Ureter (tissue), 1 donor: ENCODE measurements around the gene BUD31. TPM values are rescaled to one million over a fixed set of nuclear protein-coding genes. Genes with fewer than 3 reads are reported as not detected.
"Not testable (repeated sequence)": the region's sequence is repeated elsewhere in the genome, so short reads cannot be mapped to it uniquely, and the experiment has no call there.

ENCODE experiments used
- DNase-seq: peaks from one replicate; pipeline ENCODE4 v3.0.0-alpha.2; 2020; ENCODE audit warnings: low spot score
- total RNA-seq: library from RNA; stranded (reverse); gene quantifications from one replicate; pipeline ENCODE4 v1.2.4, GENCODE V29; 2023
- donor health status: DM: yes; HTN: yes; CAD: no.

BUD31 gene
- total RNA-seq = 104 TPM

DNA sequence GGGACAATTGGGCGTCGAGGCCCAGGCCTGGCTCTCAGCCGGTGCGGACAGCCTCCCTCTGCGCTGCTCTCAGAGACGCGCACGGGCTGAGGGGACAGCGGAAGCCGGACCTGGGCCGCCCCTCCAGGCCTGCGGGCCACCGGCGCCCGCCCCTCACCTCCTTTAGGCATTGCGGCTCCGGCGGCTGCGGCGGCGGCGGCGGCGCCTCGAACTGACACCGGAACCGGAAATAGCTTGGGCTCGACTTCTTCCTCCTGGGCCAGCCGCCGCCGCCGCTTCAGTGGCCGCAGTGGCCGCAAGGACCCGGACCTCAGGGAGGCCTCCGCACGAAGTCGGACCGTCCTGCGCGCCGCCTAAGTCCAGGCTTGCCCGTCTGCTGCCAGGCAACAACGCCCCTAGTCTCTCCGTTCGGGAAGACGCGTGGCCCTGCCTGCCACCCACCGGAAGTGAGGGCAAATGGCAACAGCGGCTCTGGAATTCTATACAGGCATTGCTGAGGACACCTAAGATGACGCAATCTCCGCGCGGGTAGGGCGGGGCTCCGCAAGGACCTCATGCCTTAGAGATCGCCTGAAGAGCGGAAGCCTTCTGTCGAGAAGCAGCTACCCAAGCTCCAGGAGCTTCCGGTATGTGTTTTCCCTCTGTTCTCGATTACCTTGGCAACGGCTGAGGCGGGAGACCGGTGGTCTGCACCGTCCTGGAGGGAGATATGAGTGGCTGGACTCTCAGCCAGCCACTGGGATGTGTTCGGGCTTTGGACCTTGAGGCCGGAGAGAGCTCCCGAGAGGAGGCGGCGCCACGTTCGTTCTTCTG lies at the start of gene BUD31, which contains the start of gene PDAP1:
Gene BUD31 (plus strand): TSS at position 591 of the 813 bp plus-strand sequence. CDS start 2,124 bp downstream, outside the sequence.
Gene PDAP1 (minus strand): TSS at position 219 of the 813 bp plus-strand sequence. CDS start 49 bp downstream, at position 170.
- peak; percentile 94 for DNase-seq

DNA sequence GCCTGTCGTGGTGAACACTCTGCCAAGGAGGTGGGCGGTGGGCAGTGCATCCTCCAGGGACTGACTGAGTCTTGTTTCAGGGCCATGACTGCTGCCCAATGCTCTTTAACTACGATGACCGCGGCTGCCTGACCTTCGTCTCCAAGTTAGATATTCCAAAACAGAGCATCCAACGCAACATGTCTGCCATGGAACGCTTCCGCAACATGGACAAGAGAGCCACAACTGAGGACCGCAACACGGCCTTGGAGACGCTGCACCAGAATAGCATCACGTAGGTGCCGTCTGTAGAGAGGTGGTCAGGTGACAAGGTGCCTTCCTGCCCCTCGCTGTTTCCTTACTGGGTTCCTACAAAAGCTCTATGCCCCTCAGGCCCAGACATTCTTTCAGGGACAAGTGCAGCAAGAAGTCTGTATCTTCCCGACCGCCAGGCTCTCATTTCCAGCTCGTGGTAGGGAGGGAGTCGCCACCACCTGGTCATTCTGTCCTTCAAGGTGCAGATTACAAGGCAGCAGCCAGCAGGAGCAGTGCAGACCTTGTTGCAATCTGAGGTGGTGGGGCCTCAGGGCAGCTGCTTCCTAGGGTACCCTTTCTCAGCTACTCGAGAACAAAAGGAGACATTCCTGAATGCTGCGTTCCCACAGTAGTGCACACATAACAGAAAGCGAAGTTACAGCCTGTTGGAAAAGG lies 49.2 kb upstream of the BUD31 start:
- DNase-seq = no peak

DNA sequence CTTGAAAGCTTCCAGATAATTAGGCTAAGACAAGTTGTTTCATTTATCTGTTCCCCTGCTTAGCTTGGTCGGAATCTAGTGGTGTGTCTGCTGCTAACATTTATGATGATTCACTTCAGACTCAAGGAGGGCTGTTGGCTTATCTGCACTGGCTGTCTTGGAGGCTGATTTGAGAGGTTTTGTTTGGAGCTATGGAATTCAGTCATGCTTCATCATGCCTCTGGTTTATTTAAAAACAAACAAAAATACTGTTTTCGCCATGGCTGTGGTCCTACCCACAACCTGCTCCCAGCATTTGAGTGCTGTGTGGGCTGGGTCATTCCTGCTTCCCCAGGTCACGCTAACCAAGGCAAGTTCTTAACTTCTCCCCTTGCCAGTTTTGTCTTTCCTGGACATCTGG lies 46.0 kb upstream of the BUD31 start:
- DNase-seq = no peak

GRCh38 chr7:99363286-99363685 lies 45.5 kb upstream of the BUD31 start:
- DNase-seq = no peak

DNA sequence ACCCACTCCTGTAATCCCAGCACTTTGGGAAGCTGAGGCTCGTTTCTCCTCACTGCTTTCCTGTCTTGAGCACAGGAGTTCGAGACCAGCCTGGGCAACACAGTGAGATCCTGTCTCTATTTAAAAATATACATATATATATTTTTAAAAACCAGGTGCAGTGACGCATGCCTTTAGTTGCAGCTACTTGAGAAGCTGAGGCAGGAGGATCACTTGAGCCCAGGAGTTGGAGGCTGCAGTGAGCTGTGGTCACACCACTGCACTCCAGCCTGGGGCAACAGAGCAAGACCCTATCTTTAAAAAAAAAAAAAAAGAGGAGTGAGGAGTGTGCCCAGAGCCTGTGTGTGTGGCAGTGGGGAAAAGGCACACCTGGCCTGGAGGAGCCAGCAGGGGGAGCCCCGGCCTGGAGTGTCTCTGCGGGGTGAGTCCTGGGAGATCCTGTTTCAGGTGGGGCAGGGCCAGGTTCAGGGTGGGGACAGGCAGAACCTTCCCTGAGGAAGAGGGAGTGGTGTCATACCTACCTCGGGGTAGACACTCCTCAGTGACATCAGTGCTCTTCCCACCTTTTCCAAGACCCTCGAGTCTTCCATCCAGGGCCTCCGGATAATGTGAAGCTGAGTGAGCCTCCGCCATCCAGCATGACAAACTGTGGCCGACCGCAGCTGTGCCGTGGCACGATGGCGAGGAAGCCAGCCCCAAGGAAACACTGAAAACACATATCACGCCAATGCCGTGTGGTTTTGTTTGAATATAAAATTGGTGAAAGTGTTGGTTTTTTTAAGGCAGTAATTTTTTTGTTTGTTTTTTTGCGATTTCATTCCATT lies 43.2 kb upstream of the BUD31 start:
- DNase-seq = no peak

DNA sequence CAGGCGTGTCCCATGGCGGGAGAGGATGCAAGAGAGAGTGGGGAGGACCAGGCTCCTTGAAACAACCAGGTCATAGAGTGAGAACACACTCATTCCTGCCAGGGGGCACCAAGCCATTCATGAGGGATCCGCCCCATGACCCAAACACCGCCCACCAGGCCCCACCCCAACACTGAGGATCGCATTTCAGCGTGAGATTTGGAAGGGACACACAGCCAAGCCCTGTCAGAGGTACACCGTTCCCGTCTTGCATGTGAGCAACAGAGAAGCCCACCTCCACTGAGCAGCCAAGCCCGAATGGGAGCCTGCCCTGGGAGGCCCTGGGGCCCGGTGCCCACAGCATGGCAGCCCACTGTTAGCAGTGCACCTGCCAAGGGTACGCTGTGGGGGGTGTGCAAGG lies 42.1 kb upstream of the BUD31 start:
- no peak for DNase-seq

DNA sequence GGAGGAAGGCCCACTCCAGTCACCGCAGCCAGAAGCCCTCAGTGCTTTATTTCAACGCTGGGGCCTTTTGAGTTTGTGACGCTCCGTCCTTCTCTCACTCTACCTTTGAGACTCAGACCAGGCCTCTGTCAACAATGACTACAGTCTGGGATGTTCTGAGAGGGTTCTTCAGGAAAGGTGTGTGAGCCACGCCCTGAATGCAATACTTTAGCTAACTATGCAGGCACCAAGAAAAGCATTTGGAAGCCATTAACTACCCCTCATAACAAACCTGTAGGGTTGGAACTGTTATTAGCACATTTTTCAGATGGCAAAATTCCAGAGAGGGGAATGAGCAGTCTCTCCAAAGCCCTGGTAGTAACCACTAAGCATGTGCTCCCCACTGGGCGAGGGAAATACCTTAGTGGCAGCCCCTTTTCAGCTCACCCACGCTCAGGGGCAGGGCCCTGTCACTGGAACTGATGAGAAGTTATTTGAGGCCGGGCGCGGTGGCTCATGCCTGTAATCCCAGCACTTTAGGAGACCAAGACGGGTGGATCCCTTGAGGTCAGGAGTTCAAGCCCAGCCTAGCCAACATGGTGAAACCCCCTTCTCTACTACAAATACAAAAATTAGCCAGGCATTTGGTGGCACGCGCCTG lies 39.9 kb upstream of the BUD31 start:
- DNase-seq = no peak

DNA sequence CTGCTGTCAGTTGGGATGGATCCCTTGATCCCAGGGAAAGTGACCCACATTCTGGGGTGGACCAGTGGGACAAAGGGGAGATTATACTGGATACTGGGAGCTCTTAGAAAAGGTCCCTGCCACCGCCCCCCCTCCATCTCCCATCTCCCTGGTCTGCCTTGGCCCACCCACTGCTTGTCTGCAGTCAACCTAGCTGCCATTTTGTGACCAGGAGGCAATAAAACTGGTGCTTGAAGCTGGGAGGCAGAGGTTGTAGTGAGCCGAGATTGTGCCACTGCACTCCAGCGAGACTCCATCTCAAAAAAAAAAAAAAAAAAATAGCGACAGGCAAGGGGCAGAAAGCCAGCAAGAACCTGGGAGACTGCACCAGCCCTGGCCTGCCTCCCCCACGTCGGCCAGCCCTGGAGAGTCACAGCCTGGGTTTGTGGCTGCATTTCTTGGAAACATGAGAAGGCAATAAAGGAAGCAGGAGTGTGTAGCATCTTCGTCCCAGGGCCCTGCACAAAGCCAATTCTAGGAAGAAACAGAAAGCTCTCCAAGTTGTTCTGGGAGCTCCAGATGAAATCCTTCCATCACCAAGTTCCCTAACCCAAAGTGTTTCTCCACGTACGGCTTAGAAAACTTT lies 38.9 kb upstream of the BUD31 start:
- DNase-seq = no peak

DNA sequence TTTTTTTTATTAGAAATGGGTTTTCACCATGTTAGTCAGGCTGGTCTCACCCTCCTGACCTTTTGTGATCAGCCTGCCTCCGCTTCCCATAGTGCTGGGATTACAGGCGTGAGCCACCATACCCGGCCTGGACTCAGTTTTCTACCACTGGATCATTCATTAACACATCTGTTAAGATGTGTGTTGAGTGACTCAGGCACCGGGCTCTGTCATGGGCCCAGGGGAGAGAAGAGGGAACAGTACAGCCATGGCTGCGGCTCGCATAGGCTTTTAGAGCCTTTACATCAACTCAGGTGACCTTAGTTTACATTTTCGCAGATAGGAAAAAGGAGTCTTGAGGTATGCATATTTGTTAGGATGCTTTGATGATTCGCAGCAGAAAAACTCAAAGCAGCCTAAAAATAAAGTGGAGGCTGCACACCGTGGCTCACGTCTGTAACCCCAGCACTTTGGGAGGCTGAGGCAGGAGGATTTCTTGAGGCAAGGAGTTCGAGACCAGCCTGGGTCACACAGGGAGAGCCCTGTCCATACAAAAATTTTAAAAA lies 37.3 kb upstream of the BUD31 start:
- DNase-seq = no peak

GRCh38 chr7:99372275-99373090 lies 36.3 kb upstream of the BUD31 start:
- no peak for DNase-seq

DNA sequence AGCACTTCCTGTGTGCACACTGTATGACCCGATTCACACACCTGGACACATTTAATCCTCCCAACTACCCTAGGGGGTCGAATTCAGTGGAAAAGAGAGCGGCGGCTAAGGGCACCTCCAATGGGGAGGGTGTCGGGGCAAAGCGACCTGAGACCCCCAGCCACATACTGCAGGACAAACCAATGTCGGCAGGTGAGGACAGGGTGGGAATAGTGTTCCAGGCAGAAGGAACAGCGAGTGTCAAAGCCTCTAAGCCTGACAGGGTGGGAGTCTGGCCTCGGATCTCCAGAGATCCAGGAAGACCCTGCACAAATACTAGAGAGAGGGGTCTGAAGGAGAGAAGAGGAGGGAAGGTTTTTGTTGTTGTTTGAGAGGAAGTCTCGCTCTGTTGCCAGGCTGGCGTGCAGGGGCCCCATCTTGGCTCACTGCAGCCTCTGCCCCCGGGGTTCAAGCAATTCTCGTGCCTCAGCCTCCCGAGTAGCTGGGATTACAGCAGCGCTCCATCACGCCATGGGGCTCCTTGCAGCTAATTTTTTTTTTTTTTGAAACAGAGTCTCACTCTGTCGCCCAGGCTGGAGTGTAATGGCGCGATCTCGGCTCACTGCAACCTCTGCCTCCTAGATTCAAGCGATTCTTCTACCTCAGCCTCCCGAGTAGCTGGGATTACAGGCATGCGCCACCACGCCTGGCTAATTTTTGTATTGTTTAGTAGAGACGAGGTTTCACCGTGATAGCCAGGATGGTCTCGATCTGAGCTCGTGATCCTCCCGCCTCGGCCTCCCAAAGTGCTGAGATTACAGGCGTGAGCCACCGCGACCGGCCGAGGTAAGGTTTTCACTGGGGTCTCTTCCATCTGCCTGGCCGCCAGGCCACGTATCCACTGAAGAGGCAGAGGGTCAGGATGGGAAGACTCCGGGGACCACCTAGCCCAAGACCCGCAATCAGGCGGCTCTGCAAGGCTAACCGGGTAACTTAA lies 35.4 kb upstream of the BUD31 start:
- DNase-seq = no peak

DNA sequence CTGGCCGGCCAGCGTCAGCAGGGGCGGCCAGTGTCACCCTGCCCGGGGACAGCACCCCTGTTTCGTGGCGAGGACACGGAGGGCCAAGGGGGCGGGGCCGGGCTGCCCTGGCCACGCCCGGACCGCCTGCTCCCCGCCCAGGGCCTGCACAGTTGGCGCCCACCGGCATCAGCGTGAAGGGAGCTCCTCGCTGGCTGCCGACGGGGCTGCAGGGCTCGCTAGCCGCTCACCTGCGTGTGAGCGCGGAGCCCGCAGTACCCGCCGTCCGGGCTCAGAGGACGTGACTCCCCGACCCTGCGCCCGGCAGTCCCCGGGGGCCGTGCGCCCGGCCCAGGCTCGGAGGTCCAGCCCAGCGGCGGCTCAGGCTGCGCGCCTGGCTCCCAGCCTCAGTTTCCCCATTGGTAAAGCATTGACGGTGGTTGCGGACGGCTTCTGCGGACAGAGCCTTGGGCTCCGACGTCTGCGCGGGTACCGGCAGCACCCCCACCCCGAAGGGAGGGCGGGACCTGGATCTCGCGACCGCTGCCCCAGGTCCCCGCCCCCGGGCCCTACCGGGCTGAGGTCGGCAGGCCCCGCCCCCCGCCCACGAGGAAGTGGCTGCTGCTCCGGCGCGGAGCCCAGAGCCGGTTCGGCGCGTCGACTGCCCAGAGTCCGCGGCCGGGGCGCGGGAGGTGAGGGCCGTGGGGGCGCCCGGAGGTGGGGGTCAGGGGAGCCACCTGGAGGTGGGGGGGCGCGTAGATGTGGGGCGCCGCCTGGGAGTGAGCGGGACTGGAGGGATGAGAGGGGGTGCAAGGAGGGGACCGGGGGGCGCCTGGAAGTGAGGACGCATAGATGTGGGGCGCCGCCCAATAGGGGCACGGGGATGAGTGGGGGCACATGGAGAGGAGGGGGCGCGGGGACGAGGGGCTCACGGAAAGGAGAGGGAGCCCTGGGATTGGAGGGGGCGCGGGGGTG lies 34.4 kb upstream of the BUD31 start, which contains the start of gene ARPC1B:
Gene ARPC1B (plus strand): TSS at position 620 of the 954 bp plus-strand sequence. CDS start 10,985 bp downstream, outside the sequence.
- DNase-seq = peak; percentile 81

DNA sequence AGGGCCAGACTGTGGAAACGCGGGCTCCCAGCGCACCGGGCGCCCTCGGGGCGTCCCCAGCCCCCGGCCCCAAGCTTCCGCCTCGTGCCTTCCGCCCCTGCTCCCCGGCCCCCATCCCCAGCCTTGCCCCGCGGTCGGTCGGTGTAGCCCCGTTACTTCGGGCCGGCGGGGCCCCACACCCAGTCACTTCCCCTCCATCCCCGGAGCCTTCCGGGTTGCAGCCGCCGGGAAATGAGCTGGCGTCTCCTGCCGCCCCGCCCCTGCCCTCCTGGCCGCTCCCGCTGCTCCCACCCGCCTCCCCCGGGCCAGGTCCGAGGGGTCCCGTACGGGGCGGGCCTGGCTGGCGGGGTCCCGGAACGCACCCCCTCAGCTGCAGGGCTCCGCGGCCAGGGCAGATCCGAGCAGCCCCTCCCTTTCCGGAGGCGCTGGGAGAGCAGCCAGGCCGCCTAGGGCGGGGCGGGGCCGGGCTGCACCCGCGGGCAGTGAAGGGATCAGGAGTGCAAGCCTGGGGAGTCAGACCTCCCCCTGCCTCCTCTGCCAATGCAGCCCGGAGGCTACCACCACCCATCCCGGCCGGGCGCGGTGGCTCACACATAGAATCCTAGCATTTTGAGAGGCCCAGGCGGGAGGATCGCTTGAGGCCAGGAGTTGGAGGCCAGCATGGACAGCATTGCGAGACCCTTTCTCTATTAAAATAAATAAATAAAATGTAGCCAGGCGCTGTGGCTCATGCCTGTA lies 33.5 kb upstream of the BUD31 start:
- peak; percentile 75 for DNase-seq

GRCh38 chr7:99379043-99379577 lies 29.7 kb upstream of the BUD31 start:
- peak; percentile 70 for DNase-seq

DNA sequence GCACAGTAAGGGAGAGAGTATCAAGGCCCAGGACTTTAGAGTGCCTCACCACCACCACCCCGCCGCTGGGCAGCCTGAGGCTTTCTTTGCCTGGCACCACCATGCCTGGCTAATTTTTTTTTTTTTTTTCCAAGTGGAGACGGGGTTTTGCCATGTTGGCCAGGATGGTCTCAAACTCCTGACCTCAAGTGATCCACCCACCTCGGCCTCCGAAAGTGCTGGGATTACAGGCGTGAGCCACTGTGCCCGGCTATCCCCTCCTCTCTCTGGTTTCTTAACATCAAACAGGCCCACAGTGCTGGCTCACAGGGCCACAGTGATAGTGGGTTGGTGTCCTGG lies 29.1 kb upstream of the BUD31 start:
- DNase-seq = not testable (repeated sequence)

DNA sequence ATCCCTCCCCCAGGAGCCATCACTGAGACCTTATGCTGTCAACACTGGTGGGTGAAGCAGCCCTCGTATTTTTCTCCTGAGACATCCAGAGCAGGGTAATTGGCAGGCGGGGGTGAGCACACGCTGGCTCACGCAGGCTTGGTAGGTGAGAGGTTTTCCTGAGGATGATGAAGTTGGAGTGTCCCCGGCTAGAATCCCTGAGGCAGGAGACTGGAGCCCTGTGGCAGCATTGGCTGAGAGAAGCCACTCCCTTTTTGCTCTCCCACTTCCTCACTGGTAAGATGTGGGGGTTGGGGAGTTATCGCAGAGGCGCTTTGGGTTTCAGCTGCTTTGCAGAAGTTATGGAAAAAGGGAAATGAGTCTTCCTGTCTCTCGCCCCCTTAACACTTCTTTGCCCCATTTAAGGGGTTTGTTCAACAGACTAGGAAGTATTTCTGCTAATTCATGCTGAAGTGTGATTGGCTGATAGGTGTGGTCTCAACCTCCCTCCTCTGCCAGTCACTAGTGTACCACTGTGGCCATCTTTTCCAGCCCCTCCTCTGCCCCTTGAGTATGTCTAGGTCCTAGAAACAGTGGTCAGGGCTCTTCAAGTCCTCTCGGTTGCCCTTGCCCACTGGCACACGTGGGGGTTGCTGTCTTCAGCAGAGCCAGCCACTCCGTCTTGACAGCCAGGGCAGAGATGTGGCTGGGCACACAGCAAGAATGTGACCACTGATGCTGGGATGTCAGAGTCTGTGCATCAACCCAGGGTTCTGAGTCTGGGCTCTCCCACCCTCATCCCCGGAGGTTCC lies 28.5 kb upstream of the BUD31 start:
- no peak for DNase-seq
